Measurements from ENCODE around the gene TAGLN2.

DNA sequence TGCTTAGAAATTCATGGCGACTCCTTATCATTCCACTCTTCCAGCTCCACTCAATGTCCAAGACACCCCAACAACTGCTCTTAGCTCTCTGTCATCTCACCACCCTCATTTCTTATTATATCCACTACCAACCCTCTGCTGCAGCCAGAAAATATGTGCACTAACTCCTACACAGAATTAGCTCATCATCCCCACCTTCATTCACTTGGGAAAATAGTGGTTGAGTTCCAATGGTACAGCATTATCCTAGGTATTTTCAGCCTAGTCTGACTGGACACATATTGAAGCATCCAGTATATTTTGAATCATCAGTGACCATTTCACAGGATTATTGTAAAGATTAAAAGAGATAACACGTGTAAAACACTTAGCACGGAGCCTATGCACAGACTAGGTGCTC lies 46.2 kb downstream of the TAGLN2 start:
- TF ChIP-seq POLR2AphosphoS5 (IDR thresholded peaks at IDR 0.05), result no peak
- TF ChIP-seq, protein P1, sequence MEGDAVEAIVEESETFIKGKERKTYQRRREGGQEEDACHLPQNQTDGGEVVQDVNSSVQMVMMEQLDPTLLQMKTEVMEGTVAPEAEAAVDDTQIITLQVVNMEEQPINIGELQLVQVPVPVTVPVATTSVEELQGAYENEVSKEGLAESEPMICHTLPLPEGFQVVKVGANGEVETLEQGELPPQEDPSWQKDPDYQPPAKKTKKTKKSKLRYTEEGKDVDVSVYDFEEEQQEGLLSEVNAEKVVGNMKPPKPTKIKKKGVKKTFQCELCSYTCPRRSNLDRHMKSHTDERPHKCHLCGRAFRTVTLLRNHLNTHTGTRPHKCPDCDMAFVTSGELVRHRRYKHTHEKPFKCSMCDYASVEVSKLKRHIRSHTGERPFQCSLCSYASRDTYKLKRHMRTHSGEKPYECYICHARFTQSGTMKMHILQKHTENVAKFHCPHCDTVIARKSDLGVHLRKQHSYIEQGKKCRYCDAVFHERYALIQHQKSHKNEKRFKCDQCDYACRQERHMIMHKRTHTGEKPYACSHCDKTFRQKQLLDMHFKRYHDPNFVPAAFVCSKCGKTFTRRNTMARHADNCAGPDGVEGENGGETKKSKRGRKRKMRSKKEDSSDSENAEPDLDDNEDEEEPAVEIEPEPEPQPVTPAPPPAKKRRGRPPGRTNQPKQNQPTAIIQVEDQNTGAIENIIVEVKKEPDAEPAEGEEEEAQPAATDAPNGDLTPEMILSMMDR (IDR thresholded peaks at IDR 0.05), result no peak

Data from prostate gland (tissue), 2 donors.